ENCODE measurements around the gene PMEL.
"Not testable (repeated sequence)": the region's sequence is repeated elsewhere in the genome, so short reads cannot be mapped to it uniquely, and the experiment has no call there.

Gene PMEL

DNA sequence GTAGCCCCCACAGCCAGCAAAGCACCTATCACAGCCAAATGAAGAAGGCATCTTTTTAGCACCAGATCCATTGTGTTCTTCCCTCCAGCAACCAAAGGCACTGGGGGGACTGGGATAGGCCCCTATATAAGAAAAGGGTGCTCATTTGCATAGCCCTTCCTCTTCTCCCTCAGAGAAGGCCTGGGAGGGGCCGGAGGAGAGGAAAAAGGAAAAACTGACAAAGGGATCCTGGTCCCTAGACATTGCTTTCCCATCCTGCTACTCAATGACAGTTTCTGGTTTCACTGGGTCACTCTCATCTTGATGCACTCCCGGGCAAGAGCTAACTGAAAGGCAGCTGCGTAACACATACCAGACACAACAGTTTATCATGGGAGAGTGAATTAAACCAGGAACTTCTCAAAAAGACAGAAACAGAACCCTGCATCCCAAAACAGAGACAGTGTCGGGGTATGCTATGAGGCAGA is at the start of gene PMEL:
PMEL (minus strand) TSS at position 102 of the 467 bp plus-strand sequence; CDS start at position 71, 31 bp downstream.
- no peak for DNase-seq

DNA sequence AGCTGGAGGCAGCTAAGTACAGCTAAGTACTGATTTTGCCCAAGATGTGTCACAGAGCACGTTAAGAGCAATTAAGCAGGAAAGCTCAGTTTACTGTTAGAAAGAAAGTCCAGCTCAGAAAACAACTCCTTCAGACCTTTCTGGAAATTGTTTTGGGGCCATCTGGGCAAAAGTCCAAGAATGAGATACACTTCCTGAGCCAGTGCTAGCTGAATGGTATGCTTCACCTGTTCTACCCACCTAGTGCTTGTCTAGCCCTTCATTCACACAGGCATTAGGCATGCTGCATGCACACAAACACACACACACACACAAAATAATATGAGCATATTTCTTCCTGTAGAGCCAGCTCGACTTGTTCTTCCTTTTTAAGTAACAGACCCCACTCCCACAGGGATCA is 48.4 kb upstream of the PMEL start:
- no peak for DNase-seq

DNA sequence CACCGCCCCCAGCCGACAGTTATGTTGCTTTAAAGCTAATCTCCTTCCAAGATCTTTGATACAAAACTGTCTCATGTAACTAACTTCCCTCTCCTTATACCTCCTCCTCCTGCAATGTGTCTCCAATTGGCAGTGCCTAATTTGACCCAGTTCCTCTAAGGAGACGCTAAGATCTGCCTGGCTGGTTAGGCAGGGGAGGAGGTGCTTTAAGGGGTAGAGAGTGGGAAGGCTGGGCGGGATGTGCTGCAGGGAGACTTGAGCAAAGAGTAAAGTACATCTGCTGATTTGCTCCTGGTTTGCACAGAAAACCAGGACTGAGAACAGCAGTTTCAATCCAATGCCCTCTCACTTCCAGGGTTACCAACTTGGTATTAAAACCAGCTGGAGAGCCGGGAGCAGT is 47.6 kb upstream of the PMEL start:
- DNase-seq: no peak

DNA sequence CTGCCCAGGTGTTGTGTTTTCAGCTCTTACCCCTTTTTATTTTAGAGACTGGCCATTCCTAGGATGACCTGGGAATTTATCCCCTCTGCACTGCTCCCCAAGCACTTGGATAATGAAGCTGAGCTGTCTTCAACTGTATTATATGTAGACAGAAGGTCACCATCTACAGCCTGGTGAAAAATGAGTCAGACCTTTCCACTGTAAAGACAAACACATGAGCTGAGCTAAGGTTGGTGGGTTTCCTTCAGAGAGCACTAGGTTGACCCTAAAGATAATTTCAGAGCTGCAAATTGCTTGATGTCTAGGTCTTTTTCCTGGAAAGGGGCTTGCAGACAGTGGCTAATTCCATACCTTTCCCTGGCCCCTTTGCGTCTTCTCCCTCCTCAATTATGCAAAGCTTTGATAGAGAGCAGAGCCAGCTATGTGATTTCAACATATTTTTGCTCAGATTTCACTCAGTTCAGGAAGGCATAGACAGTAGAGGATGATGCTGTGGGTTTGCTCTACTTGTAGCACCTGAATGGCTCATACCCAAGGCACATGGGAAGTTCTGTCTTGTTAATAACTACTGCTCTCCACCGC is 45.8 kb upstream of the PMEL start:
- DNase-seq: no peak

DNA sequence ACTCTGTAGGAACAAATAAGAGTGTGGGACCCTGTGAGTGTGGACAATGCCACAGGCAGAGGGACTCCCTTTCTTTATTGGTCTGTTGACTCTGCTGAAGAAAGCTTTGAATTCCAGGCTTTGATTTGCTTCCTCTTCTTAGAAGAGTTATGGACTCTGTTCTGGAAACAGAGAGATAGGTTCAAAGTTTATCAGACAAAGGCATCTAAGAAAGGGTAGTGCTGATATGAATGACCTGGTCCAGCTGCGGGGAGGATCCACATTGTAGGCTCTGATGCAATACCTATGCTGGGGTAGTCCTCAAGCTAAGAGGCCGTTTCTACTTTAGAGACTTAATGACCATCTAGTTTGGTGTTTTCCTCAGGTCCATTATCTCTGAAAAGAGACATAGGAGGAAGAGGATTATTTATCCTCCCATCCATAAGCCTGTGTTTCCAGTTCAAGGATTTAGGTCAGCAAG is 44.3 kb upstream of the PMEL start:
- DNase-seq: no peak

DNA sequence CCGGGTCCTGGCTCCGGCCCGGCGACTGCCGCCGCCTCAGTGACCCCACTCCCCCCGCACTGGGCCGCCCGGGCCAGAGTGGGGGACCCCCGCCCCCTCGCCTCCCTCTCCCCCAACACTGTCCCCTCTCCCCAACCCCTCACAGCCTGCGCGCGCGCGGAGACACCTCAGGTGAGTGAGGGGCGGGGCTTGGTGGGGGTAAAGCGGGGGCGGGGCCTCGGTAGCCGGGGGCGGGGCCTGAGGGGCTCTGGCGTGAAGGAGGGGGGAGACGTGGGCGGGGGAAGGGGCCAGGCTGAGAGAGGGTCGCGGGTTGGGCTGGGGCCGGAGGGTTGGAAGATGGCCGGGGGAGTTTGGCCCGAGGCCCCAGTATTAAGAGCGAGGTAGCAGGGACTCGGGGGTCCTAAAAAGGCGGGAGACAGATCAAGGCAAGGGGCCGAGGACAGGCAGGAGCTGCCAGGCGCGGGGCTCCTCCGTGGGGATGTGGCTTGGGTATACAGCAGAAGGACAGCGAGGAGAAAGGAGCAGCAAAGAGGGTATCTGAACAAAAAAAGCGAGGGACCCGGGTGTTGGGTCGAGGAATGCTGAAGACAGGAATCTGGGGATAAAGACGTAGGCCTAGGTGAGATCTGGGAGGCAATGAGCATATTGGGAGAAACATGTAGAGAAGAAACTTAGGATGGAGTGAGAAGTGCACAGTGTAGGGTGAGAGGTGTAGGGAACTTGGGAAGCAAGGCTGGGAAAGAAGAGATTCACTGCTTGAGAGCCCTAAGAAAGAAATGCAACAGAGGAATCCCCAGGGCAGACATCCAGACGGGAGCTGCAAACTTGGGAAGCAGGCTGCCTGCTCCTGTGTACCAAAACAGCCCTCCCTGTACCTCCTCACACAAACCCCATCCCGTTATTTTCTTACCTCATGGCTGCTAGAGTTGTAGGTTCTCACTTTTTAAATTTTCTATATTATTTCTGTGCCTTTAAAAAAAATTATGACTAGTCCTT is 42.0 kb upstream of the PMEL start:
- DNase-seq: peak; percentile 65

DNA sequence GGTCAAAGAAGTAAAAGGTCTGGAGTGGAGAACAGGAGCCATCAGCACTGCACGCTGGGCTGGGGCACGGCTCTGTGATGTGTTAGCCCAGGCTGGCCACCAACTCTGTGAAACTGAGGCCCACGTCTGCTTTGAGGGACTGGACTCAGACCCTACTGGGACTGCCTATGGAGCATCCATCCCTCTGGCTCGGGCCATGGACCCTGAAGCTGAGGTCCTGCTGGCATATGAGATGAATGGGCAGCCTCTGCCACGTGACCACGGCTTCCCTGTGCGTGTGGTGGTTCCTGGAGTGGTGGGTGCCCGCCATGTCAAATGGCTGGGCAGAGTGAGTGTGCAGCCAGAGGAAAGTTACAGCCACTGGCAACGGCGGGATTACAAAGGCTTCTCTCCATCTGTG is 38.4 kb upstream of the PMEL start:
- no peak for DNase-seq

DNA sequence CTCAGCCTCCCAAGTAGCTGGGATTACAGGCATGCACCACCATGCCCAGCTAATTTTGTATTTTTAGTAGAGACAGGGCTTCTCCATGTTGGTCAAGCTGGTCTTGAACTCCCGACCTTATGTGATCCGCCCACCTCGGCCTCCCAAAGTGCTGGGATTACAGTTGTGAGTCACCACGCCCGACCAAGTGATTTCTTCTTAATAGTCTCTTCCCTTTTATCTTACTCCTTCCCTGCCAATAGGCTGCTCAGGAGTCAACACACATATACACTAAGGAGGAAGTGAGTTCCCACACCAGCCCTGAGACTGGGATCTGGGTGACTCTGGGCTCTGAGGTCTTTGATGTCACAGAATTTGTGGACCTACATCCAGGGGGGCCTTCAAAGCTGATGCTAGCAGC is 37.5 kb upstream of the PMEL start:
- not testable (repeated sequence) for DNase-seq

DNA sequence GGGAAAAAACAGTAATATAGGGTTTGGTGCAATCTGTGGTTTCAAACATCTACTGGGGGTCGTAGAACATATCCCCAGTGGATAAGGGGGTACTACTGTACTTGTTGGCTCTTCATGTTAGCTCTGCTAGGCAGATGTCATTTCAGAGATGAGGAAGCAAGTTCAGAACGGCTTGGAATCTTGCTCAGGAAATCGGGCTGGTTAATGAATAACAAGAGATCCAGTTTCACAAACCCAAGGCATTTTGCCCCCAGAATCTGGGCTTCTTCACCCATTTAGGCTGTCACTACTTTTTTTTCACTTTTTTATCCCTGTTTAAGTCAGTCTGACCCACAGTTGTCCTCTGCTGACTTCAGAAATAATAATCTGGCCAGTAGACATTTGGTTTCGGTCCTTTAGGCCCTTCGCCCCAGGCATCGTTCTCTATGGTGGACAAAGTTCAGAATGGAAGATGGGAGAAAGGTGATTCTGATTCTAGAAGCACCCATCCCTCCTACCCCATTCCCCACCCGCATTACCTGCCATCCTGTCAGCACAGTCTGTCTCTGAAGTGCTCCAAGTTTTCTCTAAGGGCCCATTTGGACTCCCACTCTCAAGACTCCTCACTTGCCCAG is 35.8 kb upstream of the PMEL start:
- DNase-seq: no peak

DNA sequence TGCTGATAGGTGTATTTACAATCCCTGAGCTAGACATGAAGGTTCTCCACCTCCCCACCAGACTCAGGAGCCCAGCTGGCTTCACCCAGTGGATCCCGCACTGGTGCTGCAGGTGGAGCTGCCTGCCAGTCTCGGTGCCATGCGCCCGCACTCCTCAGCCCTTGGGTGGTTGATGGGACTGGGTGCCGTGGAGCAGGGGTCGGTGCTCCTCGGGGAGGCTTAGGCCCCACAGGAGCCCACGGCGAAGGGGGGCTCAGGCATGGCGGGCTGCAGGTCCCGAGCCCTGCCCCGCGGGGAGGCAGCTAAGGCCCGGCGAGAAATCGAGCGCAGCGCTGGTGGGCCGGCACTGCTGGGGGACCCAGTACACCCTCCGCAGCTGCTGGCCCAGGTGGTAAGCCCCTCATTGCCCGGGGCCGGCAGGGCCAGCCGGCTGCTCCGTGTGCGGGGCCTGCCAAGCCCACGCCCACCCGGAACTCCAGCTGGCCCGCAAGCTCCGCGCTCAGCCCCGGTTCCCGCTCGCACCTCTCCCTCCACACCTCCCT is 34.2 kb upstream of the PMEL start:
- not testable (repeated sequence) for DNase-seq

DNA sequence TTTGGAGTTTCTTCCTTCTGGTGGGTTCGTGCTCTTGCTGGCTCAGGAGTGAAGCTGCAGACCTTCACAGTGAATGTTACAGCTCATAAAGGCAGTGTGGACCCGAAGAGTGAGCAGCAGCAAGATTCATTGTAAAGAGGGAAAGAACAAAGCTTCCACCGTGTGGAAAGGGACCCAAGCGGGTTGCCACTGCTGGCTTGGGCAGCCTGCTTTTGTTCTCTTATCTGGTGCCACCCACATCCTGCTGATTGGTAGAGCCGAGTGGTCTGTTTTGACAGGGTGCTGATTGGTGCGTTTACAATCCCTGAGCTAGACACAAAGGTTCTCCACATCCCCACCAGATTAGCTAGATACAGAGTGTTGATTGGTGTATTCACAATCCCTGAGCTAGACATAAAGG is 33.7 kb upstream of the PMEL start:
- not testable (repeated sequence) for DNase-seq

DNA sequence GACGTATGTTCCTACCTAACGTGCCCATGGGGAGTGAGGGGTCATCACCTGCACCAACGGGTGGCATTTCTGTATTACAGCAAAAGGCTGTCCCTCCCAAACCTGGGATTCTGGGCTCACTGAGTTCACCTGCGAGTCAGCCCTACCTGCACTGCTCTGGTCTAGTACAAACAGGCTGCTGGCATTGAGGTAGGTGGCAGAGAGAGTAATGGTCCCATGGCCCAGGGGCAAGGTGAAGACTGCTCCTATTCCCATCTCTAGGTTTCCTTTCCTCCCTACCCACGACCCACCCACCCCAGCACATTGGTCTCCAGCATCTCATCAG is 31.7 kb upstream of the PMEL start:
- DNase-seq: no peak

DNA sequence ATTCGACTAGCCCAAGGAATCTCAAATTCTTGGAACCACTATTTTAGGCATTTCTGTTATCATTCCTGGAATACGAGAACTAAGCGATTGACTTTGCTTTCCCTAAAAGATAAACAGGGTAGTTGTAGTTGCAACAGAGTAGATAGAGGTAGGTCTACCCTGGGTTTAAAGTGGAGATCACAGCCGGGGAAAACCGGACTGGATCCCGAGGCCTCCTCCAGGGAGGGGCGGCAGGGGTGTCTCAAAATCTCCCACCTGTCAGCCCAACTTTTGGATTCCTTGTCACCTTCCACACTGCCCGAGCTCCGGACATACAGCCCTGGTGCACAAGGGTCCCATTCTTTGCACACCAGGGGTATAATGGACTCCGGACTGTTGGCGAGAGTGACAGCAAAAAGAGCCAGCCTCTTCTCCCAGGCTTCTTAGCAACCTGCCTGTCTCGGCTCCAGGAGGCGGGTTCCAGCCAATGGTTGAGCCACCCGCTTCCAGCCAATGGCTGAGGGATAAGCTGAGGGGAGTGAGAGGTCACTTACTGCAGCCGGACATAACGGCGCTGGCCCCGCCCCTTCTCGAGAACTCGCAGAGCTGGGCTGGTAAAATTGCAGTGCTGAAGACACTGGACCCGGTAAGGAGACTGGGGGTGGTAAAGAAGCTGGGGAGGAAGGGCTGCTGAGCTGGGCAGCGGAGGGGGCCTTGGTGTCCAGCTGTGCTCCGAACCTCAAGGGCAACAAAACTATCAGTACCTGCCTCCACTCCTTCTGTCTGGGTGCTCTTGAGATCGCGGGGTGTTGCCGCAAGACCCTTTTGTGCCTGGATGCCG is 31.1 kb upstream of the PMEL start, which contains the start of gene SUOX:
SUOX (plus strand) TSS at position 562 of the 820 bp plus-strand sequence. CDS start 4,946 bp downstream, outside the sequence.
- peak; percentile 73 for DNase-seq

DNA sequence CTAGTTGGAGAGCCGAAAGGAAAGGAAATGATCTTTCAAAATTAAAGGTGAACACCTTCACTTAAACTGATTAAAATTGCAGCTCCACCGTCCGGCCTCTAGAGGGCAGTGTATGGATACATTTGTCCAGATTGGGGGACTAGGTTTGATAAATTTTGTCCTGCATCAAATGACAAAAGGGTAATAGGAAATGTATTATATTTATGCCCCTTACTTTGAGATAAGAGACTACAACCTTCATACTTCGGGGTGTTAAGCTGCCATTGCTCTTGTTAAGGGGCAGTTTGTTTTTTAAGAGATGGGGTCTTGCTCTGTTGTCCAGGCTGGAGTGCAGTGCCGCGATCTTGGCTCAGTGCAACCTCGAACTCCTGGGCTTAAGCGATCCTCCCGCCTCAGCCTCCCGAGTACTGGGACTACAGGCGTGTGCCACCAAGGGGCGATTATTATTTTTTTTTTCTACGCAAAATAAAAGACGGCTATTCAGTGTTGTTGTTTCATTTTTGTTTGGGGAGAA is 30.4 kb upstream of the PMEL start:
- peak; percentile 20 for DNase-seq

DNA sequence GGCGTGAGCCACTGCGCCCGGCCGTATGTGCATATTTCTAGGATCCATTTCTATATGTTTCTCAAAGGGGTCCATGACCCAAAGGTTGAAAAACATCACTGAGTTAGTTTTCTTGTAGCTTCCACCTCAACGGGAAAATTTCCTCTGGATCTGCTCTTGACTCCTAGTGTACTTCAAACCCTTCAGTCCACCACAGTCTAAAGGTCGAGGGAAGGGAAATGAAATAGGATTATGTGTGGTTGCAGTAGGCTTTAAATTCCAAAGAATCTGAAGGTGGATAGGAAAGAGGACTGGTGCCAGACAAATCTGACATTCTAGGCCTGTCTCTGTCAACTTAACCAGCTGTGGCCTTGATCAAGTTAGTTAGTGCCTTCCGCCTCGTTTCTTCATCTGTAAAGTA is 29.5 kb upstream of the PMEL start:
- no peak for DNase-seq

DNA sequence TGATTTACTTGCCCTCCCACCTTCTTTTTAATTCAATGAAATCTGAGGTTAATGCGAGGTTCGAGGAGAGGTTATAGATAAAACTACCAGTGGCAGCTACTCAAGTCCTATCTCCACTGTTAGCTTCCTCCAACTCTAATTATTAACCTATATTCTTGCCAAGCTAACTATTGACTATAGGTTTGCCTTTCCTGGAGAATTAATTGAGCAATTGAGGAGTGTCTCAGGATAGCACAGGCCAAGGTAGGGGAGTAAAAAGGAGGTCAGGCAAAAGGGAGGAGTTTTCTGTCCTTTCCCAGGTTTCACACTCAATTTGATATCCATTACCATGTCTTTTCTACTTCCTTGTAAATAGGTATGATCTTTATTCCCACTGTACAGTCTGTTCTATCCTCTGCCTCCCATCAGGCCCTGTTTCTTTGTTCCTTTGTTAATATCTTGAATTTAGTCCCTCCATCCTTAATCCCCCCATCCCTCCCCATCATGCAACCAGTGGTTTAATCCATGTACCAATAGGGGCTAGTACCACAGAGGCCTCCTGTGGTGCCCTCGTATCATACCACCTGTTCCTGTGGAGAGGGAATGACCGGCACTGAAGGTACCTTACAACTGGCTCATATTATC is 27.5 kb upstream of the PMEL start:
- no peak for DNase-seq

DNA sequence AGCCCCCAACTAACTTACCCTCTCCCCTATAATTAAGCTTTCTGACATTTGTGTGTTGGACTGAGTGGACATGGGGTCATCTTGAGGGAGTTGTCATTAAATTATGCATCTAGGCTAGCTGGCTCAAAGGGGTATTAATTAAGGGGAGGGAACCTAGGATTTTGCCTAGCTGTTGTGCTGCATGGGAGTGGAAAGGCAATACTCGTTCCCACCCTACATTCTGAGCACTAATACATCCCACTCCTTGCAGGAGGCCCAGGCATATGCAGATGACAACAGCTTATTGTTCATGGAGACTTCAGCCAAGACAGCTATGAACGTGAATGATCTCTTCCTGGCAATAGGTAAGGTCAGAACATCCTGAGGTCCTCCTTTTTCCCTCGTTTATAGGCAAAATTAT is 25.3 kb upstream of the PMEL start:
- DNase-seq: no peak

DNA sequence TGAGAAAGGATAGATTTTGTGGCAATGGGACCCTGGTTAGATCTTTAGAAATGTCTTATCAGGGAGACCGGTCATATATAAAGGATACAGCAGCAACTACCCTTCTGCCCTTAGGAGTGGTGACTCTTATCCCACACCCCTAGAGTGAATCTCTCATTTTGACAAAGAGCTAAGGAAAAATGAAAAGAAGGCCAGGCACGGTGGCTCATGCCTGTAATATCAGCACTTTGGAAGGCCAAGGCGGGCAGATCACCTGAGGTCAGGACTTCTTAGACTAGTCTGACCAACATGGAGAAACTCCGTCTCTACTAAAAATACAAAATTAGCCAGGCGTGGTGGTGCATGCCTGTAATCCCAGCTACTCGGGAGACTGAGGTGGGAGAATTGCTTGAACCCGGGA is 20.1 kb upstream of the PMEL start:
- DNase-seq: not testable (repeated sequence)

DNA sequence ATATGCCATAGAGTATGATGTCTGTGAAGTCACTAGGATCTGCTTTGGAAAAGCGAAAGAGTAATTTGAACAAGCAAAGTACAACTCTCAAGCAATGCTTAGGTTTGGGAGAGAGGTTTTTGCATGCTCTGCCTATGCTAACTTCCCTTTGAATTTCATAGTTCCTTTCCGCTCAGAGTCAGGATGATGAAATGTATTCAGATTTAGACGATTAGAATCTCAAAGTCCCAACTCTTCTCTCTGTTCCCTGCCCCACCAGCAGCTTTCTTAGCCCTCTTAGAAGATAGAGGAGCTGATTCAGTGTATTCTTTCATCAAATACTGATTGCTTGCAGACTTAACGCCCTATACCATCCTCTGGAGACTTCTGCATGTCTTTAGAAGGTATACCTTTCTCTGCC is 19.5 kb upstream of the PMEL start:
- no peak for DNase-seq

DNA sequence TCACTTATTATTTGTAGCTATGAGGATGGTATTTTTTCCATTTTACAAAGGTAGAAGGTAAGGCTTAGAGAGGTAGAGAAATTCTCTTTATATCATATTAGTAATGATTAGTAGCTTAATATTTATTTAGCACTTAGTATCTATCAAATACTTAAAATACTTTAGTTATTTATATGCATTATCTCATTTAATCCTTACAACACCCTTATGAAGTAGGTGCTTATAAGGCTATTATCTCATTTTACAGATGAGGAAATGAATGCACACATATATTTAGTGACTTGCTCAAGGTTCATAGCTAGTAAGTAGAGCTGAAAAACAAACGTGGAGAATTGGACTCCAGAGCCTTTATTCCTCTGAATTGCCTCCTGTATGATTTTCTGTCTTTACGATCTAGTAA is 19.0 kb upstream of the PMEL start:
- DNase-seq: no peak

DNA sequence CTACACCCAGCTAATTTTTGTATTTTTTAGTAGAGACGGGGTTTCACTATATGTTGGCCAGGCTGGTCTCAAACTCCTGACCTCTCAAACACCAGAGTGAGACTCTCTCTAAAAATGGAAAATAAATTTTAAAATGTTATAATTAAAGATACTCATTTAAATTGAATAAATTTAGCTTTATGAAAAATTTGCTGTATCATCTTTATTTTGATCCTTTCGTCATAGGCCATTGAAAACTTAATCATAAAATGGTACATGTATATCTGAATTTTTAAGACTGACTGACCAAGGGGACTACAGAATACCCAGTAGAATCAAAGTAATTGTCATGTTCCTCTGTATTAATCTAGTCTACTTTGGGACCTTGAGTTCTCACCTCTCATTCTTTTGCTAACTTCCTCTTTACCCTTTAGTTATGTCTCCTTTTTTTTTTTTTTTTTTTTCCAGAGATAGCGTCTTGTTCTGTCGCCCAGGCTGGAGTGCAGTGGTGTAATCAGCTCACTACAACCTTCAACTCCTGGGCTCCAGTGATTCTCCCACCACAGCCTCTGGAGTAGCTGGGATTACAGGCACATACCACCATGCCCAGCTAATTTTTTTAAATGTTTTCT is 17.5 kb upstream of the PMEL start:
- DNase-seq: no peak
